H1 (cell line): ENCODE results near the gene TOMM34. TPM values are rescaled to one million over a fixed set of nuclear protein-coding genes. Genes with fewer than 3 reads are reported as not detected.

Experiments
- CTCF ChIA-PET: fragments of 300-600 bp; sonication (Branson Sonifier 250); formaldehyde crosslinking; loops from one replicate; lab custom pipeline; 2021; ENCODE audit not compliant: partially characterized antibody; lab: Charles Lee
- POLR2A ChIA-PET: fragments of 300-600 bp; sonication (Branson Sonifier 250); formaldehyde crosslinking; loops from one replicate; lab custom pipeline; 2021; ENCODE audit warnings: inconsistent platforms; ENCODE audit not compliant: partially characterized antibody; lab: Charles Lee
- DNase-seq, 2 experiments: peaks; one replicate each; pipeline versions ENCODE4 v3.0.0 to v3.0.0-alpha.2; 2010 to 2022; ENCODE audit warnings: low spot score in 2 of 2, low read depth in 1 of 2, mixed read lengths in 1 of 2
- FAIRE-seq: peaks from 2 replicates; lab custom pipeline; 2011; peaks lifted over from hg19 to GRCh38; lab: Jason Lieb, UNC
- H2AFZ ChIP-seq: 2 replicates; pipeline ENCODE4 v1.8.1; 2012; ENCODE audit warnings: low read length, inconsistent platforms
- H2AK5ac ChIP-seq: 2 replicates; pipeline ENCODE4 v1.6.1; 2013; ENCODE audit warnings: low read depth, low read length
- H2BK120ac ChIP-seq: replicated peaks from 2 replicates; pipeline ENCODE3; 2013; ENCODE audit warnings: low read depth, low read length, inconsistent platforms
- H2BK12ac ChIP-seq: 2 replicates; pipeline ENCODE4 v1.6.1; 2013; ENCODE audit warnings: low read depth, low read length
- H2BK15ac ChIP-seq: 2 replicates; pipeline ENCODE4 v1.6.1; 2013; ENCODE audit warnings: low read length
- H2BK20ac ChIP-seq: 2 replicates; pipeline ENCODE4 v1.6.1; 2013; ENCODE audit warnings: low read length
- H2BK5ac ChIP-seq: 2 replicates; pipeline ENCODE4 v1.6.1; 2013; ENCODE audit warnings: low read depth, low read length
- H3K14ac ChIP-seq: 2 replicates; pipeline ENCODE4 v1.6.1; 2013; ENCODE audit warnings: inconsistent platforms; ENCODE audit not compliant: insufficient read length
- H3K18ac ChIP-seq: 2 replicates; pipeline ENCODE4 v1.6.1; 2013; ENCODE audit warnings: low read length; ENCODE audit errors: extremely low read depth
- H3K23ac ChIP-seq: 2 replicates; pipeline ENCODE4 v1.6.1; 2013; ENCODE audit warnings: inconsistent platforms; ENCODE audit not compliant: insufficient read length
- H3K23me2 ChIP-seq: 2 replicates; pipeline ENCODE4 v1.6.1; 2013; ENCODE audit warnings: low read depth, low read length
- H3K27ac ChIP-seq: 2 replicates; pipeline ENCODE4 v1.6.1; 2011; ENCODE audit warnings: low read depth, low read length, inconsistent platforms
- H3K27me3 ChIP-seq, 4 experiments: replicated peaks in 1 of 4; 1 replicate in 1 of 4; 2 replicates in 3 of 4; pipeline versions ENCODE4 v1.6.1 to v1.8.1; 2011 to 2013; ENCODE audit warnings: low read length in 3 of 4, mild to moderate bottlenecking in 3 of 4, inconsistent platforms in 2 of 4, mixed read lengths in 2 of 4, moderate library complexity in 1 of 4; ENCODE audit not compliant: control insufficient read depth in 3 of 4, insufficient read depth in 3 of 4; ENCODE audit errors: extremely low read depth in 1 of 4
- H3K36me3 ChIP-seq, 4 experiments: 2 replicates each; pipeline versions ENCODE4 v1.6.1 to v1.8.1; 2011 to 2013; ENCODE audit warnings: mild to moderate bottlenecking in 4 of 4, low read length in 3 of 4, moderate library complexity in 2 of 4, control low read depth in 1 of 4, inconsistent platforms in 1 of 4; ENCODE audit not compliant: insufficient read depth in 4 of 4, control insufficient read depth in 2 of 4
- H3K4ac ChIP-seq: replicated peaks from 2 replicates; pipeline ENCODE3; 2013; ENCODE audit warnings: low read length, low read depth, mixed read lengths, inconsistent platforms; ENCODE audit not compliant: insufficient read length
- H3K4me1 ChIP-seq, 4 experiments: replicated peaks in 1 of 4; 1 replicate in 1 of 4; 2 replicates in 3 of 4; pipeline versions ENCODE4 v1.6.1 to v1.8.1; 2011 to 2013; ENCODE audit warnings: low read length in 3 of 4, inconsistent platforms in 2 of 4, mixed read lengths in 1 of 4; ENCODE audit not compliant: insufficient read depth in 4 of 4, control insufficient read depth in 3 of 4
- H3K4me2 ChIP-seq, 2 experiments: 2 replicates each; pipeline versions ENCODE4 v1.6.1 to v1.8.1; 2011 to 2013; ENCODE audit warnings: low read depth in 2 of 2, low read length in 2 of 2, control low read depth in 1 of 2, inconsistent platforms in 1 of 2, mild to moderate bottlenecking in 1 of 2; ENCODE audit not compliant: insufficient read depth in 1 of 2
- H3K4me3 ChIP-seq, 4 experiments: fragments of 200-600, 300-600 bp in 1 of 4; sonication (generic), shearing (Covaris generic), sonication (Bioruptor Twin) in 1 of 4; 2 replicates each; pipeline versions ENCODE4 v1.5.1 to v1.8.1; 2011 to 2016; ENCODE audit warnings: low read length in 4 of 4, low read depth in 3 of 4, control low read depth in 2 of 4, inconsistent platforms in 2 of 4, mild to moderate bottlenecking in 2 of 4, mixed read lengths in 1 of 4, moderate library complexity in 1 of 4; ENCODE audit not compliant: insufficient read depth in 2 of 4; ENCODE audit errors: extremely low read depth in 1 of 4
- H3K56ac ChIP-seq: replicated peaks from 2 replicates; pipeline ENCODE3; 2013; ENCODE audit warnings: low read depth, mild to moderate bottlenecking, mixed read lengths, low read length, inconsistent platforms; ENCODE audit not compliant: insufficient read length
- H3K79me1 ChIP-seq: 2 replicates; pipeline ENCODE4 v1.6.1; 2013; ENCODE audit warnings: low read depth, low read length, control low read depth
- H3K79me2 ChIP-seq, 2 experiments: 2 replicates each; pipeline versions ENCODE4 v1.6.1 to v1.8.1; 2012 to 2013; ENCODE audit warnings: low read length in 2 of 2, mild to moderate bottlenecking in 2 of 2, inconsistent platforms in 1 of 2; ENCODE audit not compliant: insufficient read depth in 2 of 2, control insufficient read depth in 1 of 2
- H3K9ac ChIP-seq, 4 experiments: replicated peaks in 1 of 4; 1 replicate in 1 of 4; 2 replicates in 3 of 4; pipeline versions ENCODE4 v1.6.1 to v1.8.1; 2011 to 2013; ENCODE audit warnings: low read depth in 3 of 4, low read length in 3 of 4, control low read depth in 2 of 4, mild to moderate bottlenecking in 2 of 4, moderate library complexity in 2 of 4, inconsistent platforms in 1 of 4; ENCODE audit errors: extremely low read depth in 1 of 4
- H3K9me3 ChIP-seq, 2 experiments: 2 replicates each; pipeline versions ENCODE4 v1.6.1 to v1.8.1; 2012 to 2013; ENCODE audit warnings: mild to moderate bottlenecking in 2 of 2, moderate library complexity in 2 of 2, control low read depth in 1 of 2, inconsistent platforms in 1 of 2, low read depth in 1 of 2, low read length in 1 of 2, mixed read lengths in 1 of 2; ENCODE audit not compliant: insufficient read depth in 2 of 2
- H4K20me1 ChIP-seq, 2 experiments: replicated peaks in 1 of 2; 2 replicates each; pipeline versions ENCODE3 to v1.8.1; 2011 to 2013; ENCODE audit warnings: inconsistent platforms in 2 of 2, low read length in 2 of 2, mild to moderate bottlenecking in 1 of 2; ENCODE audit not compliant: insufficient read depth in 2 of 2, control insufficient read depth in 1 of 2
- H4K5ac ChIP-seq: 2 replicates; pipeline ENCODE4 v1.6.1; 2013; ENCODE audit warnings: low read length, low read depth, mixed read lengths, inconsistent platforms; ENCODE audit not compliant: insufficient read length
- H4K8ac ChIP-seq: 2 replicates; pipeline ENCODE4 v1.8.0; 2013; ENCODE audit warnings: mild to moderate bottlenecking, moderate library complexity, low read length, inconsistent platforms; ENCODE audit not compliant: insufficient read depth; ENCODE audit errors: extremely low read depth
- H4K91ac ChIP-seq: replicated peaks from 2 replicates; pipeline ENCODE3; 2013; ENCODE audit warnings: low read length, mixed read lengths, inconsistent platforms; ENCODE audit not compliant: insufficient read length
- E2F6 ChIP-seq: IDR thresholded peaks from 2 replicates; pipeline ENCODE4 v1.6.1; 2012; ENCODE audit warnings: inconsistent platforms
- FOSL1 ChIP-seq: IDR thresholded peaks from 2 replicates; pipeline ENCODE4 v1.6.1; 2011; ENCODE audit warnings: mild to moderate bottlenecking, low read depth, low read length, moderate library complexity; ENCODE audit not compliant: insufficient read depth
- HDAC2 ChIP-seq, 2 experiments: fragments of 300-600 bp in 1 of 2; sonication (generic) in 1 of 2; IDR thresholded peaks; 2 replicates each; pipeline ENCODE4 v1.6.1; 2011 to 2012; ENCODE audit warnings: low read depth in 2 of 2, low read length in 2 of 2, mild to moderate bottlenecking in 2 of 2, moderate library complexity in 2 of 2, borderline replicate concordance in 1 of 2, inconsistent platforms in 1 of 2
- KDM4A ChIP-seq: IDR thresholded peaks from one replicate; pipeline ENCODE4 v1.7.1; 2012; ENCODE audit warnings: low read depth, mild to moderate bottlenecking, moderate library complexity, low read length, inconsistent platforms; ENCODE audit not compliant: severe bottlenecking
- POLR2AphosphoS5 ChIP-seq: IDR thresholded peaks from 2 replicates; pipeline ENCODE4 v1.6.1; 2011; ENCODE audit warnings: low read depth, low read length
- SIN3A ChIP-seq, 2 experiments: IDR thresholded peaks in 1 of 2; conservative IDR thresholded peaks in 1 of 2; 2 replicates each; pipeline ENCODE4 v1.6.1; 2011 to 2012; ENCODE audit warnings: low read length in 2 of 2, improper control_type of control experiment in 1 of 2, low read depth in 1 of 2, mild to moderate bottlenecking in 1 of 2
- TAF1 ChIP-seq: IDR thresholded peaks from 2 replicates; pipeline ENCODE4 v1.6.1; 2011; ENCODE audit warnings: mild to moderate bottlenecking, low read depth, low read length
- TCF12 ChIP-seq: IDR thresholded peaks from 2 replicates; pipeline ENCODE4 v1.6.1; 2011; ENCODE audit warnings: low read depth, mild to moderate bottlenecking, low read length
- WGBS, 2 experiments: shearing (Covaris generic) in 1 of 2; methylation state at CpG; one replicate each; pipeline versions ENCODE4 v1.1.6 to v1.1.7; 2013 to 2015; ENCODE audit warnings: low lambda C conversion rate in 2 of 2, mixed read lengths in 2 of 2, inconsistent platforms in 1 of 2, low coverage in 1 of 2, missing lambda C conversion rate in 1 of 2; ENCODE audit not compliant: insufficient replicate concordance in 2 of 2, insufficient coverage in 1 of 2, insufficient read length in 1 of 2; ENCODE audit errors: extremely low coverage in 1 of 2, missing lambda C conversion rate in 1 of 2; 5-methylcytosine and 5-hydroxymethylcytosine counted together
- polyA plus RNA-seq, 7 experiments: library from polyadenylated mRNA; depleted of rRNA in 3 of 7; stranded (reverse) in 5 of 7; unstranded in 2 of 7; fragments of >200 nt in 5 of 7; fragments of 200-250 nt in 2 of 7; gene quantifications; 1 replicate in 5 of 7; 2 replicates in 1 of 7; 4 replicates in 1 of 7; pipeline versions ENCODE4 v1.2.1 to v1.2.3, GENCODE V29; 2011 to 2013; ENCODE audit warnings: missing spikeins in 2 of 7, mixed read lengths in 2 of 7
- total RNA-seq: library from RNA; stranded (reverse); fragmentation: NEBNext Ultra II Directional; extraction: Animal tissue kit (Norgen Biotek cat#: 25700); gene quantifications from 2 replicates; pipeline ENCODE4 v1.2.1, GENCODE V29; 2021

Gene TOMM34
- total and polyA plus RNA-seq, 2 of the 8 experiments (the other 6 are each of a cell fraction or from before 2014, with no cell fraction given) = 32.1 to 35.1 TPM

DNA sequence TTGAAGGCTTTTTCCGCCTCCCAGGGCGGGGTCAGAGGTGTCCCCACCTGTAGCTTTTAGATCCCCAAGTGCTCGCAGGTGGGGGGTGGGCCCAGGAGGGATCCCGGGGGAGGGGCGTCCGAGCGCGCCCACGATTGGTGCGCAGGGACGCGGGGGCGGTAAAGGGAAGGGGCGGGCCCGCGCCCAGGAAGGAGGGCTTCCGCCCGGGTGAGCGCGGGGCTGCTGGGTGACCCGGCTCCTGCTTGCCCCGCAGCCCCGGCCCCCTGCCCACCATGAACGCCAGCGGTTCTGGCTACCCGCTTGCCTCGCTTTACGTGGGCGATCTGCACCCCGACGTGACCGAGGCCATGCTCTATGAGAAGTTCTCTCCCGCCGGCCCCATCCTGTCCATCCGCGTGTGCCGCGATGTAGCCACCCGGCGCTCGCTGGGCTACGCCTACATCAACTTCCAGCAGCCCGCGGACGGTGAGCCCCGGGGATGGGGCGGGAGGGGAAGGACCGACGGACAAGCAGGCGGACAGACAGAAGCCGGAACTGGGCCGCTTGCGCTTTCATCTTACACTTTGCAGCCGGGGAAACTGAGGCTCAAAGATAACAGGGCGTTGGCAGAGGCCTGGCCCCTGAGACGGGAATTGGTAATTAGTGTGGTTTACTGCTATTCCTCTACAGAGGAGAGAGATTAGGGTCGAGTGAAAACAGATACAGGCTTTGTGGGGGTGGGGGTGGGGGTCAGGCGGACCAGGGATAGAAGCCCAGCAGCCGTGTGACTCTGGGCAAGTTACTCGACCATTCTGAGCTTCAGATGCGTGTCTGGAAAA, 50.1 kb downstream of the TOMM34 start, which contains the start of gene PABPC1L:
Gene PABPC1L (plus strand): TSS at position 189 of the 818 bp plus-strand sequence. CDS start 84 bp downstream, at position 273.
- Histone ChIP-seq H3K4me1 (peaks cover 0 to 6% (median 1%) of the 10 kb centered on the region in 4 experiments; a peak in 5 of 7 replicates), H3K56ac (no peak within 1 kb of the TSS), H2BK120ac (no peak within 1 kb of the TSS), H4K5ac (peak within 1 kb of the TSS; percentile 91), H4K20me1 (peaks cover 9 to 13% of the 10 kb centered on the region in 2 experiments), H4K91ac (peak within 1 kb of the TSS; percentile 63), H3K9ac (peak within 1 kb of the TSS; percentile 48 to 68 (median 57)), H3K23ac (no peak within 1 kb of the TSS), H2BK5ac (peak within 1 kb of the TSS; percentile 72), H3K4me3 (peak within 1 kb of the TSS; percentile 65 to 89 (median 82)), H3K27ac (peak within 1 kb of the TSS; percentile 33; the same call in 1 of the 2 replicates), H2BK15ac (0 out of 2 replicates have a peak within 1 kb of the TSS, but pooled peaks have one; percentile 82), H3K79me1 (peaks cover 3% of the 10 kb centered on the region), H3K36me3 (peaks cover 20 to 46% (median 36%) of the 10 kb centered on the region in 4 experiments), H3K4ac (no peak within 1 kb of the TSS), H2BK12ac (peak within 1 kb of the TSS; percentile 68; the same call in 1 of the 2 replicates), H3K14ac (no peak within 1 kb of the TSS), H3K79me2 (peaks cover 0 to 17% of the 10 kb centered on the region in 2 experiments; a peak in 1 of 4 replicates), H3K27me3 (no peaks in the 10 kb centered on the region), H2AFZ (no peak within 1 kb of the TSS; the same call in 1 of the 2 replicates), H2AK5ac (peak within 1 kb of the TSS; percentile 20; the same call in 1 of the 2 replicates), H3K23me2 (peaks cover 2% of the 10 kb centered on the region; the same call in 1 of the 2 replicates), H3K9me3 (no peaks in the 10 kb centered on the region), H4K8ac (peak within 1 kb of the TSS; percentile 45; the same call in 1 of the 2 replicates), H3K4me2 (peak within 1 kb of the TSS; percentile 88 to 95), H2BK20ac (no peak within 1 kb of the TSS), H3K18ac (peak within 1 kb of the TSS; percentile 98)
- DNase-seq = peak; percentile 87
- FAIRE-seq = no peak
- ChIA-PET POLR2A (interaction anchor here (0.6 to 5.3 kb wide), 20 partner anchors 9 to 227 kb away, joined by 3 to 38 read pairs (median 4); partner anchors contain the start of gene YWHAB), CTCF (interaction anchor here (0.6 to 1.9 kb wide), 10 partner anchors 9 to 294 kb away, joined by 3 to 7 read pairs (median 4); partner anchors contain the start of gene TOMM34)
- WGBS, 2 experiments = 2% methylated on average over 37 of the region's 61 CpGs; no CpG with 5 or more reads in 1 of the 2 experiments
- peak; percentile 80 for TF ChIP-seq KDM4A
- peak in 1 of 2 experiments; percentile 59; a peak in 1 of 4 replicates for TF ChIP-seq SIN3A (conservative IDR thresholded peaks at IDR 0.05 in 1 of 2, IDR thresholded peaks at IDR 0.05 in 1 of 2; ENCODE audit: low read depth in 1 of 2, low read length in 2 of 2)
- TF ChIP-seq POLR2AphosphoS5 = 0 out of 2 replicates have a peak, but pooled peaks have one; percentile 54
- TF ChIP-seq FOSL1 = no peak
- 0 out of 2 replicates have a peak, but pooled peaks have one; percentile 27 for TF ChIP-seq E2F6
- TF ChIP-seq HDAC2 (IDR thresholded peaks at IDR 0.05; ENCODE audit: borderline replicate concordance in 1 of 2, low read depth in 2 of 2, low read length in 2 of 2) = 0 out of 4 replicates have a peak, but pooled peaks of 1 of the 2 experiments have one; percentile 82
- TF ChIP-seq TAF1 = 0 out of 2 replicates have a peak, but pooled peaks have one; percentile 41
- TF ChIP-seq TCF12 = peak; percentile 83; the same call in 1 of the 2 replicates
